Subcutaneous adipose tissue (tissue), 4 donors: ENCODE data around the gene FAH. TPM values are rescaled to one million over a fixed set of nuclear protein-coding genes. Genes with fewer than 3 reads are reported as not detected.

ENCODE experiments used
- total RNA-seq, 4 donors: library from RNA; depleted of rRNA; stranded (reverse); fragments of >200 nt; gene quantifications; one replicate each; pipeline ENCODE4 v1.1.0, GENCODE V29; 2016
- TF ChIP-seq, protein P1 (sequence below): fragments of 450-650 bp; IDR thresholded peaks from one replicate; pipeline ENCODE4 v1.5.1; 2016; ENCODE audit warnings: low read depth, mild to moderate bottlenecking, control low read depth, antibody characterized with exemption, moderate library complexity

The FAH gene
- total RNA-seq, 4 donors from 2014 or later = 87.6 to 196 (median 109) TPM

DNA sequence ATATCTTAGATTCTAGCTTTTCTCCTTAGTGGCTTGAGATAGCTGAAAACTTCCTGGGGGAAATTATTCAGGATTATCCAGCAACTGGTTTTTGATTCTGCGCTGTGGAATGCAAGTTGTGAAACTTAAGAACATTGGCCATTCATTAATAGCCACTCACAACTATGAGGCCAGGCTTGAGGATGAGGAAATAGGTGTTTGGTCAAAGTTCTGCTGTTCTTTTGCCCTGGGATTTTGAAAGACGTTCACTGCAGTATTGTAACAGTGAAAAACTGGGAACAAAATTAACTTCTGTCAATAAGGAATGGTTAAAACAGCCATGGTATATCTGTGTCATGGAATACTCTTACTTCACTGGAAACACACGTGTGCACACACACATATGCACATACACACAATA lies 55.1 kb downstream of the FAH start:
- TF ChIP-seq, protein P1, sequence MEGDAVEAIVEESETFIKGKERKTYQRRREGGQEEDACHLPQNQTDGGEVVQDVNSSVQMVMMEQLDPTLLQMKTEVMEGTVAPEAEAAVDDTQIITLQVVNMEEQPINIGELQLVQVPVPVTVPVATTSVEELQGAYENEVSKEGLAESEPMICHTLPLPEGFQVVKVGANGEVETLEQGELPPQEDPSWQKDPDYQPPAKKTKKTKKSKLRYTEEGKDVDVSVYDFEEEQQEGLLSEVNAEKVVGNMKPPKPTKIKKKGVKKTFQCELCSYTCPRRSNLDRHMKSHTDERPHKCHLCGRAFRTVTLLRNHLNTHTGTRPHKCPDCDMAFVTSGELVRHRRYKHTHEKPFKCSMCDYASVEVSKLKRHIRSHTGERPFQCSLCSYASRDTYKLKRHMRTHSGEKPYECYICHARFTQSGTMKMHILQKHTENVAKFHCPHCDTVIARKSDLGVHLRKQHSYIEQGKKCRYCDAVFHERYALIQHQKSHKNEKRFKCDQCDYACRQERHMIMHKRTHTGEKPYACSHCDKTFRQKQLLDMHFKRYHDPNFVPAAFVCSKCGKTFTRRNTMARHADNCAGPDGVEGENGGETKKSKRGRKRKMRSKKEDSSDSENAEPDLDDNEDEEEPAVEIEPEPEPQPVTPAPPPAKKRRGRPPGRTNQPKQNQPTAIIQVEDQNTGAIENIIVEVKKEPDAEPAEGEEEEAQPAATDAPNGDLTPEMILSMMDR = no peak

DNA sequence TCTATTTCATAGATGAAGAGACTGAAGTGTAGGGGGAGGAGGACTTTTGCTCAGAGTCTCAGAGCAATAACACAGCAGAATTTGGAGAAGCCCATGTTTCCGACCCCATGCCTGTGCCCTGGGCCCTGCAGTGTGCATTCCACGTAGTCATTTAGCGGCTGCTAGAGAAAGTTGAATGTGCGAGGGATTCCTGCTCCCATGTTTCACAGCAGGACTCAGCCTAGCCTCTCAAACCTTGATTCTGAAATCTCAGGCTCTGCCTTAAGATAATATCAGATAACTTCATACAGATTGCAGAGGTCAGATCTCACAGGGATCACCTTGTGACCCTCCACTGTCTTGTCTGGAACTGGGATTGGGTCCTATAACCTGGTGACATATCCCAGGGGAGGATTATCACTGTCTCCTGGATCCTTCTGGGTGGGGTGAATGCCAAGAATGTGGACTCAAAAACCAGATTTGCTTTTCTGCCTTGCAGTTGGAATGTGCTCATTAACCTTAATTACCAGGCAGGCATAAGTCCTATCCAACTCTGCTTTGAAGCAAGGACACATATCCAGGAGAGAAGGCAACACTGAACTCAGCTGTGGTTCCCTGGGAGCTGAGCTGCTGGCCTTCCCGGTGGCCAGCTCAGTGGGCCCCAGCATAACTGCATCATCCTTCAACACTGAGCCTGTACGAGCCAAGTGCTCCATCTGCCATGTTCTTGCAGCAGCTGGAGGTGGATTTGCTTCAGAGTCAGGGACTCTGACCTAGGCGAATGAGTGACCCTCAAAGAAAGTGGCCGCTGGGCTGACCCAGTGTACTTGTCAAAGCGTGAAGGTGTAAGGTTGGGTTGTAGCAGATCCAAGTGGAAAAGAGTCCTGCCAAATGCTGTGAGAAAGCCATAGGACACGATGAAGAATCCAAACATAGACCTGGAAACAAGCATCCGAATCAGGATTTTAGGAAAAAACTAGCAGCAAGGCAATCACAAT lies 56.2 kb downstream of the FAH start:
- TF ChIP-seq, protein P1 = no peak

DNA sequence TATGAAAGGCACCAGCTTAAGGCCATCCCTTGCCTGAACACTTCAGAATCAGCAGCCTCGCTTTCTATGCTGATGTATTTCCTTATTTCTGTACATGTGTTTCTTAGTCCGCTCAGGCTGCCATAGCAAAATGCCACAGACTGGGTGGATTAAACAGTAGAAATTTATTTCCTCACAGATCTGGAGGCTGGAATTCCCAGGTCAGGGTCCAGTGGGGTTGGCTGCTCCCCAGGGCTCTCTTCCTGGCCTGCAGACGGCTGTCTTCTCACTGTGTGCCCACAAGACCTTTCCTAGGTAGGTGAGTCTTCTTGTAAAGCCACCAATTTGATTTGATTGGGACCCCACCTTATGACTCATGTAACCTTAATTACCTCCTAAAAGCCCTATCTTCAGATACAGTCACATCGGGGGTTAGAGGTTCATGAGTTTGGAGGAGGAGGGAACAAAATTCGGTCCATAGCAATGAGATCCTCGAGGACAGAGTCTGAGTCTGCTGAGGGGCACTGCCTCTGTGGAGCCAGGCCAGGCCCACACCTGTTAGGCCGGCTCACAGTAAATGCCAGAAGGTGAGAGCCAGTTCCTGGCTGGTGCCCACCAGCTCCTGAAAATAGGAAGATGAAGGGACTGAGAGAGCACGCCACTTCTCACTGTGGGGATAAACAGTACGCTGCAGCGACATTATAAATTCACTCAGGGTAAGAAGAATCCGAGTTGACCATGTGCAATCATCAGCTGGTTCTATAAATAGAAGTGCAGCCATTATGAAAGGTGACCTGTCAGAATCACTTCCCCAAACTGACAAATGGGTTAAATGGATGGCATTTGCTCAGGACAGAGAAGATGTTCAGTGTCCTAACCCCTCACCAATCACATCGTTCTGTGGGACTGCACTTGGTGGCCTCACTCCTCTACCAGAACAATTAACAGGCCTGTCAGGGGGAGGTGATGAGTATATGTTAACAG lies 58.1 kb downstream of the FAH start:
- TF ChIP-seq, protein P1 = no peak

DNA sequence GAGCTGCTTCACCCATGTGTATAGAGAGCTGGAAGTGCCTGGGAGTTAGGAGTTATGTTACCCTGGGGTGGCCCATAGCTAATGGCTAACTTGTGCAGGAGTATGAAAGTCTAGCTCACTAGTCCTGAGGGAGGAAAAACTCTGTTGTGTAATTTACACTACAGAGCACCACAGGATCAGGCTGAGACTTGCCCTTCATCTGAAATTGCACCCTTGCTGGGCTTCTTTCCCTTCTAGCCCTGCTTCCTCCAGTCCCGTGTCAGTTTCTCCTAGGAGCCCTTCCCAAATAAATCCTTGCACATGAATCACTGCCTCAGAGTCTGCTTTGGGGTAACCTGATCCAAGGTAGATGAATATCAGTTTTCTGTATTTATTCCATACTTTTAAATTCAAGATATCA lies 59.2 kb downstream of the FAH start:
- TF ChIP-seq, protein P1 = no peak

DNA sequence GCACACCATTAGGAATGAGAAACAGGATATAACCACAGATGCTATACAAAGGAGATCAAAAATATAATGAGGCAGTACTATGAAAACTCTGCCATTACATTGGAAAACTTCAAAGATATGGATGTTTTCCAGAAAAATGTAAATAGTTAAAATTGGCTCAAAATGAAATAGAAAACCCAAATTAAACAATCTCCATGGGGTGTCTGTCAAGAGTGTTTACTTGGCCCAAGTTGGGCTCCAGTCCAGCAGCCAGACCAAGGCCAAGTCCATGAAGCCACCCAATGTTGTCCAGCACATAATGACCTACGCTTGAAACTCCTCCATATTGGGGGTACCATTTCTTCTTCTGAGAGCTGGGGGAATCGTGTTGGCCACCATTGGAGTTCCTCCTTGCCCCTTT lies 62.1 kb downstream of the FAH start:
- TF ChIP-seq, protein P1 = no peak

DNA sequence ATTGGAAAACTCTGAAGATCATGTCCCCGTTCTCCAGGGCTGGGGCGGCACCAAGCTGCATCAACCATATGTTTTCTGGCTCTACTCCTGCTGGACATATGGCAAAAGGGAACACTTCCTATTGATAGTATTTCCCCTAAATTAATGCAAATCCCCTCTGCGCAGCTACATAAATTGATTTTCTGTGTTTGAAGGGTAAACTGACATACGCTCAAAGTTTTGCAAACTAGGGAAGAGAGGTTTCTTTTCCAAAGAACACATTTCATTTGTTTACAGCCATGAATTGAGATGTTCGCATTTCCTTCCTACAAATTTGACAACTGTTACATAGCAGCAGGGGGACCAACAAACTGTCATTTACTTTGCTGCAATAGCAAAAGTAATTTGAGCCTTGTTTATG lies 63.3 kb downstream of the FAH start:
- TF ChIP-seq, protein P1 = no peak

DNA sequence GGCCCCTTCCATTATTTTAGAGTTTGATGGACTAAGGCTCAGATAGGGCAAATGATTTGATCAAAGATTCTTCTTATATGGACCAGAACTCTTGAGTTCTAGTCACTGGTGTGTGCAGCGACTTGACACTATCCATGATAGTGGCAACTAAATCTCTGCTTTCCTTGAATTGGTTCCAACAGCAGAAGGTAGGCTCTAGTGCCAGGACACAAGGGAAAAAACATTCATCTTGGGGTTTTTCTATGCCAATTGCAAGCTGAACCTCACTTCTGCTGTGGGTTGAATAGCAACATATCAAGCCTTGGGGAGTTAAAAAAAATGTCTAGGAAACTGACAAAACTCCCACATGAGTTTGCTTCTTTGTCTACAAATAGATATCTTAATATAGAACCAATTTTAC lies 64.1 kb downstream of the FAH start:
- TF ChIP-seq, protein P1 = no peak
